ENCODE results near the gene ASB14.

- TF ChIP-seq ZNF449 (tag by site-specific recombination; IDR thresholded peaks at IDR 0.05): no peak
- no peak for TF ChIP-seq HOXA7 (CRISPR knock-in tag; IDR thresholded peaks at IDR 0.05; ENCODE audit: borderline replicate concordance)
- TF ChIP-seq PBX3 (CRISPR knock-in tag; IDR thresholded peaks at IDR 0.05): no peak
- no peak for TF ChIP-seq SETDB1 (IDR thresholded peaks at IDR 0.05; ENCODE audit: insufficient read length, low read length)
- no peak for TF ChIP-seq ZBTB10 (tag by site-specific recombination; IDR thresholded peaks at IDR 0.05)
Measured at GRCh38 chr3:57279685-57280084, 12.8 kb downstream of the ASB14 start.

Measured in HEK293 (cell line).